ENCODE measurements around the gene PPP3R1. TPM values are rescaled to one million over a fixed set of nuclear protein-coding genes. Genes with fewer than 3 reads are reported as not detected.

Gene PPP3R1
- total RNA-seq, 4 donors from 2014 or later: 25.8 to 32.7 (median 28.2) TPM

- H3K36me3 ChIP-seq: peaks cover 0 to 26% (median 5%) of the 10 kb centered on the region in 3 donors
- intact Hi-C loops (cut with DNase I): no loop called here
- TF ChIP-seq CTCF (IDR thresholded peaks at IDR 0.05): peak in 2 of 6 experiments; percentile 3 to 10
- TF ChIP-seq POLR2A (IDR thresholded peaks at IDR 0.05): peak in 2 of 4 donors; percentile 18 to 29
These were observed 94.8 kb downstream of the PPP3R1 start, which contains the start of gene PNO1 for GRCh38 chr2:68157402-68158133. PNO1 (plus strand) TSS chr2:68157888; CDS start chr2:68157935, 47 bp downstream.

GRCh38 chr2:68157002-68157401 is 95.3 kb downstream of the PPP3R1 start:
- intact Hi-C loops (cut with DNase I): no loop called here
- Histone ChIP-seq H3K4me1 (peaks cover 18 to 49% (median 31%) of the 10 kb centered on the region in 3 donors), H3K27me3 (no peaks in the 10 kb centered on the region), H3K9me3 (no peaks in the 10 kb centered on the region), H3K27ac (peak overlapping the region; percentile 80 to 96 (median 95)), H3K36me3 (peaks cover 0 to 20% (median 5%) of the 10 kb centered on the region in 3 donors), H3K4me3 (peak overlapping the region; percentile 69 to 99 (median 94))
- WGBS, 2 donors: 0 to 2% methylated on average over 12 to 21 of the region's 28 CpGs
- DNase-seq: no peak
- TF ChIP-seq POLR2A (IDR thresholded peaks at IDR 0.05): no peak
- no peak for TF ChIP-seq CTCF (IDR thresholded peaks at IDR 0.05)

More at GRCh38 chr2:68157402-68158133, 94.8 kb downstream of the PPP3R1 start, which contains the start of gene PNO1:
- peaks cover 18 to 47% (median 31%) of the 10 kb centered on the region in 3 donors for H3K4me1 ChIP-seq
- WGBS, 2 donors: 0% methylated on average over 14 to 29 of the region's 44 CpGs
- DNase-seq: peak; percentile 83
- peak within 1 kb of the TSS; percentile 69 to 99 (median 94) for H3K4me3 ChIP-seq
- peak within 1 kb of the TSS; percentile 80 to 96 (median 95) for H3K27ac ChIP-seq
- no peaks in the 10 kb centered on the region for H3K27me3 ChIP-seq
- no peaks in the 10 kb centered on the region for H3K9me3 ChIP-seq

- intact Hi-C loops (cut with DNase I): no loop called here
- peaks cover 0 to 14% (median 5%) of the 10 kb centered on the region in 3 donors for H3K36me3 ChIP-seq
- no peak for TF ChIP-seq CTCF (IDR thresholded peaks at IDR 0.05)
- no peak for TF ChIP-seq POLR2A (IDR thresholded peaks at IDR 0.05)
- H3K27me3 ChIP-seq: no peaks in the 10 kb centered on the region
- H3K9me3 ChIP-seq: no peaks in the 10 kb centered on the region
- DNase-seq: no peak
- peak overlapping the region; percentile 69 to 99 (median 94) for H3K4me3 ChIP-seq
- peak overlapping the region in 3 of 4 donors; percentile 94 to 96 (median 96) for H3K27ac ChIP-seq
- peaks cover 18 to 49% (median 31%) of the 10 kb centered on the region in 3 donors for H3K4me1 ChIP-seq
- WGBS, 2 donors: 8 to 9% methylated on average over 3 of the region's 3 CpGs
These were observed 95.9 kb downstream of the PPP3R1 start for GRCh38 chr2:68156419-68156818.

GRCh38 chr2:68155618-68156017 is 96.7 kb downstream of the PPP3R1 start:
- no peak for DNase-seq
- H3K27me3 ChIP-seq: no peaks in the 10 kb centered on the region
- H3K27ac ChIP-seq: no peak overlapping the region
- H3K9me3 ChIP-seq: no peaks in the 10 kb centered on the region
- TF ChIP-seq POLR2A (IDR thresholded peaks at IDR 0.05) (no peak), CTCF (IDR thresholded peaks at IDR 0.05) (no peak)
- H3K36me3 ChIP-seq: peaks cover 0 to 6% (median 5%) of the 10 kb centered on the region in 3 donors
- intact Hi-C loops (cut with DNase I): no loop called here
- WGBS, 2 donors: 96 to 97% methylated on average over 7 of the region's 7 CpGs
- peaks cover 18 to 49% (median 31%) of the 10 kb centered on the region in 3 donors for H3K4me1 ChIP-seq
- no peak overlapping the region for H3K4me3 ChIP-seq

- Histone ChIP-seq H3K36me3 (no peaks in the 10 kb centered on the region), H3K9me3 (no peaks in the 10 kb centered on the region), H3K27me3 (no peaks in the 10 kb centered on the region), H3K4me1 (peaks cover 7 to 29% (median 15%) of the 10 kb centered on the region in 3 donors), H3K27ac (no peak overlapping the region), H3K4me3 (no peak overlapping the region)
- TF ChIP-seq CTCF (IDR thresholded peaks at IDR 0.05) (no peak), POLR2A (IDR thresholded peaks at IDR 0.05) (no peak)
- DNase-seq: no peak
- WGBS, 2 donors: 61 to 70% methylated on average over 3 of the region's 3 CpGs
- intact Hi-C loops (cut with DNase I): no loop called here
These were observed 99.5 kb downstream of the PPP3R1 start for GRCh38 chr2:68152681-68153347.

All from esophagus squamous epithelium (tissue), 5 donors.